ENCODE data around the gene RPL10.

The RPL10 gene

DNA sequence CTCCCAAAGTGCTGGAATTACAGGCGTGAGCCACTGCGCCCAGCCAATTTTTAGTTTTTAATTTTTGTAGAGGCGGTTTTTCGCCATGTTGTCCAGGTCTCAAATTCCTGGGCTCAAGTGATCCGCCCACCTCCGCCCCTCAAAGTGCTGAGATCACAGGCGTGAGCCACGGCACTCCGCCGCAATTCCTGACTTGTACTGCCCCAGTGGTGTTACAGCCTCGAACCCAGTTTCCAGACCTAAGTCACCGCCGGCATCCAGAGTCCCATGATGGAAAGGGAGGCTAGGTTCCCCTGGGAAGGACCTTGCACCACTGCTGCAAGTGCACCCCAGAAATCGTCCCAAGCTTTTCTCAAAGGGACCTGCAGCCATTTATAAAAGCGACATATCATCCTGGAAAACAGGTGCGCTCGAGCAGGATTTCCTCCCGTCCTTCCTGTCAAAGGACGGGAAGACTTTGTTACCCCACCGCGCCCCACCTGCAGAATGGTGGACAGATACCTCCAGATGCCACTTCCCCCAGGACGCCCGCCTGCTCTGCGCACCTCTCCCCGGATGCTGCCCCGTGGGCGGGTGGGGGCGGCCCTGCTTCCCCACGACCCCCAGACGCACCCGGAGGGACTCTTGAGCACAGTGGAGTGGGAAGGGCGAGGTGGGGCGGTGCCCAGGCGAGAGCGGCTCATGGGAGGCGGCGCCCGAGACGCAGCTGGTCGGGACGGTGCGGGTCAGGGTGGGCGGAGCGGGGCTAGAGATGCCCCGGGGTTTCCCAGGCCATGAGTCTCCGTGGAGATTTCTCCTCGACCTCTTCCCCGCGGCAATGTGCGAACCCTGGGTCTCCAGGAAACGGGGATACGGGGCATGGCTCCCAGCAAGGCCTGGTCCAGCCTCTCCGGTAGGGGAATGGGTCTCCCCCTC, 947 bp upstream of the RPL10 start:
- TF ChIP-seq Cebpa-rat (IDR thresholded peaks at IDR 0.05): no peak
- H3K4me1 ChIP-seq: peaks cover 0 to 20% (median 9%) of the 10 kb centered on the region in 10 experiments; a peak in 13 of 20 replicates
- peak overlapping the region; percentile 94 to 100 (median 96) for H3K9ac ChIP-seq
- peak overlapping the region; percentile 72 to 90 (median 83) for H3K4me2 ChIP-seq
- H3K9me3 ChIP-seq (replicated peaks in 1 of 11): peaks cover 16 to 38% (median 28%) of the 10 kb centered on the region in 11 experiments; a peak in 21 of 22 replicates
- peaks cover 22 to 26% (median 24%) of the 10 kb centered on the region in 11 experiments for H3K36me3 ChIP-seq
- H4K20me1 ChIP-seq: peaks cover 31 to 35% (median 34%) of the 10 kb centered on the region in 11 experiments; a peak in 21 of 22 replicates
- H3K27me3 ChIP-seq: peaks cover 0 to 32% (median 12%) of the 10 kb centered on the region in 11 experiments; a peak in 14 of 22 replicates
- H3K4me3 ChIP-seq: peak overlapping the region; percentile 54 to 86 (median 79)
- H3K27ac ChIP-seq: peak overlapping the region; percentile 94 to 99 (median 98)

- Histone ChIP-seq H4K20me1 (peaks cover 36 to 50% (median 45%) of the 10 kb centered on the region in 11 experiments; a peak in 21 of 22 replicates), H3K4me1 (peaks cover 0 to 20% (median 9%) of the 10 kb centered on the region in 10 experiments; a peak in 13 of 20 replicates), H3K27ac (peak overlapping the region; percentile 88 to 99 (median 98)), H3K9me3 (replicated peaks in 1 of 11) (peaks cover 16 to 39% (median 28%) of the 10 kb centered on the region in 11 experiments; a peak in 21 of 22 replicates), H3K4me2 (peak overlapping the region; percentile 74 to 92 (median 86)), H3K36me3 (peaks cover 22 to 26% (median 24%) of the 10 kb centered on the region in 11 experiments), H3K27me3 (peaks cover 0 to 39% (median 17%) of the 10 kb centered on the region in 11 experiments; a peak in 17 of 22 replicates), H3K9ac (peak overlapping the region; percentile 94 to 100 (median 96)), H3K4me3 (peak overlapping the region; percentile 54 to 86 (median 79))
- no peak for TF ChIP-seq Cebpa-rat (IDR thresholded peaks at IDR 0.05)
Measured at GRCh38 chrX:154398668-154399526, 720 bp downstream of the RPL10 start.

DNA sequence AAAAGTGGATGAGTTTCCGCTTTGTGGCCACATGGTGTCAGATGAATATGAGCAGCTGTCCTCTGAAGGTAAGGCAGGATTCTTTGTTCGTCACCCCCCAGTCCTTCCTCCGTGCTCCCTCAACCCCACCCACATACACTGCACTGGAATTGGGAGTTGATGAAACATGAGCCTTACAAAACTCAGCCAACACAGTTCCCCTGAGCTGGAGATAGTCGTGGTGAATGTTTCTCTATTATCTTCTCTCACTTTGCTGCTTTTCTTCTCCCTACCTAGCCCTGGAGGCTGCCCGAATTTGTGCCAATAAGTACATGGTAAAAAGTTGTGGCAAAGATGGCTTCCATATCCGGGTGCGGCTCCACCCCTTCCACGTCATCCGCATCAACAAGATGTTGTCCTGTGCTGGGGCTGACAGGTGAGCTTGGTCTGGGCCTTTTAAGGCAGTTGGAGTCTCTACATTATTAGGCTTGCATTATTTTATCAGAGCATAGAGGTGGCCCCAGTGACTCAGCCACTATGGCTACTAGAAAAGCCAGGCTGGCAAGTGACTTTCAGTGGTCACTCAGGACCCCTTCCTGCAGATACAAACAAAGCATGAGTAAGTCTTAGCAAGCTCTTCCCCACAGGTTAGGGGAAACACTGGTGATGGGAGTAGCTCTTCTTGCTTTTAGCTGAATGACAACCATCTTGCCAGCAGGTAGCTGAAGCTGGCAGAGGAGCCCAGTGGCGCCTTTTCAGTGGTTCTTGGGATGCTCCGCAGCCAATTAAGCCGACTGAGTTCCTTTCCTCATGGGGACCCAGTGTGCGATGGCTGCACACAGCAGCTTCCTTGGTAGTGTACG, 1.6 kb downstream of the RPL10 start:
- no peak for TF ChIP-seq Cebpa-rat (IDR thresholded peaks at IDR 0.05)
- peak overlapping the region in 10 of 11 experiments; percentile 94 to 99 (median 98); a peak in 20 of 22 replicates for H3K27ac ChIP-seq
- peaks cover 16 to 41% (median 28%) of the 10 kb centered on the region in 11 experiments; a peak in 21 of 22 replicates for H3K9me3 ChIP-seq (replicated peaks in 1 of 11)
- peaks cover 0 to 20% (median 9%) of the 10 kb centered on the region in 10 experiments; a peak in 13 of 20 replicates for H3K4me1 ChIP-seq
- peak overlapping the region; percentile 54 to 86 (median 79) for H3K4me3 ChIP-seq
- H3K27me3 ChIP-seq: peaks cover 0 to 40% (median 17%) of the 10 kb centered on the region in 11 experiments; a peak in 17 of 22 replicates
- H3K9ac ChIP-seq: peak overlapping the region; percentile 94 to 100 (median 96)
- peaks cover 36 to 57% (median 46%) of the 10 kb centered on the region in 11 experiments; a peak in 21 of 22 replicates for H4K20me1 ChIP-seq
- H3K36me3 ChIP-seq: peaks cover 22 to 27% (median 24%) of the 10 kb centered on the region in 11 experiments
- peak overlapping the region; percentile 74 to 92 (median 86) for H3K4me2 ChIP-seq

DNA sequence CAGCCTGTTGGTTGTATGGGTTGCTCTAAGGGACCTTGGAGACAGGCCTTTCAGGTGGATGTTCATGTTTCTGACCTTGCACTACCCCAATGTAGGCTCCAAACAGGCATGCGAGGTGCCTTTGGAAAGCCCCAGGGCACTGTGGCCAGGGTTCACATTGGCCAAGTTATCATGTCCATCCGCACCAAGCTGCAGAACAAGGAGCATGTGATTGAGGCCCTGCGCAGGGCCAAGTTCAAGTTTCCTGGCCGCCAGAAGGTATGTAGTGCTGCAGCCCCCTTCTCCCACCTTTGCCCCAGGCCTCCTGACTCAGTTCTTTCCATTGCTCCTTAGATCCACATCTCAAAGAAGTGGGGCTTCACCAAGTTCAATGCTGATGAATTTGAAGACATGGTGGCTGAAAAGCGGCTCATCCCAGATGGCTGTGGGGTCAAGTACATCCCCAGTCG, 2.2 kb downstream of the RPL10 start:
- H3K36me3 ChIP-seq: peaks cover 22 to 34% (median 24%) of the 10 kb centered on the region in 11 experiments

GRCh38 chrX:154401045-154401799, 3.0 kb downstream of the RPL10 start:
- H3K27me3 ChIP-seq: peaks cover 0 to 46% (median 17%) of the 10 kb centered on the region in 11 experiments; a peak in 17 of 22 replicates
- peak overlapping the region in 10 of 11 experiments; percentile 13 to 92 (median 85); a peak in 13 of 22 replicates for H3K4me2 ChIP-seq
- H3K36me3 ChIP-seq: peaks cover 22 to 34% (median 24%) of the 10 kb centered on the region in 11 experiments
- peak overlapping the region in 3 of 11 experiments; percentile 6 to 99 (median 98); a peak in 3 of 22 replicates for H3K27ac ChIP-seq
- H3K9me3 ChIP-seq (replicated peaks in 1 of 11): peaks cover 16 to 36% (median 28%) of the 10 kb centered on the region in 11 experiments; a peak in 21 of 22 replicates
- peak overlapping the region in 4 of 10 experiments; percentile 78 to 86 (median 82); a peak in 5 of 20 replicates for H3K4me3 ChIP-seq
- no peak for TF ChIP-seq Cebpa-rat (IDR thresholded peaks at IDR 0.05)
- H4K20me1 ChIP-seq: peaks cover 36 to 64% (median 46%) of the 10 kb centered on the region in 11 experiments; a peak in 21 of 22 replicates
- peaks cover 0 to 19% (median 9%) of the 10 kb centered on the region in 10 experiments; a peak in 13 of 20 replicates for H3K4me1 ChIP-seq
- peak overlapping the region in 6 of 11 experiments; percentile 95 to 100 (median 97); a peak in 10 of 22 replicates for H3K9ac ChIP-seq

More for the DNA sequence above, 2.2 kb downstream of the RPL10 start:
- Histone ChIP-seq H3K27ac (peak overlapping the region in 9 of 11 experiments; percentile 96 to 99 (median 98); a peak in 13 of 22 replicates), H4K20me1 (peaks cover 36 to 63% (median 46%) of the 10 kb centered on the region in 11 experiments; a peak in 21 of 22 replicates), H3K9ac (peak overlapping the region; percentile 94 to 100 (median 96); a peak in 21 of 22 replicates), H3K4me1 (peaks cover 0 to 20% (median 11%) of the 10 kb centered on the region in 10 experiments; a peak in 13 of 20 replicates), H3K9me3 (replicated peaks in 1 of 11) (peaks cover 16 to 41% (median 28%) of the 10 kb centered on the region in 11 experiments; a peak in 21 of 22 replicates), H3K4me2 (peak overlapping the region; percentile 74 to 92 (median 86)), H3K27me3 (peaks cover 0 to 46% (median 17%) of the 10 kb centered on the region in 11 experiments; a peak in 17 of 22 replicates), H3K4me3 (peak overlapping the region; percentile 54 to 86 (median 79); a peak in 19 of 20 replicates)

GRCh38 chrX:154401918-154402621, 3.9 kb downstream of the RPL10 start:
- H3K9ac ChIP-seq: no peak overlapping the region
- TF ChIP-seq Cebpa-rat (IDR thresholded peaks at IDR 0.05): no peak
- H3K4me1 ChIP-seq: peaks cover 0 to 14% (median 7%) of the 10 kb centered on the region in 10 experiments; a peak in 11 of 20 replicates
- no peak overlapping the region; a peak in 1 of 22 replicates for H3K27ac ChIP-seq
- H3K36me3 ChIP-seq: peaks cover 22 to 34% (median 24%) of the 10 kb centered on the region in 11 experiments
- no peak overlapping the region for H3K4me2 ChIP-seq
- peaks cover 36 to 64% (median 46%) of the 10 kb centered on the region in 11 experiments; a peak in 21 of 22 replicates for H4K20me1 ChIP-seq
- H3K27me3 ChIP-seq: peaks cover 0 to 46% (median 17%) of the 10 kb centered on the region in 11 experiments; a peak in 17 of 22 replicates
- no peak overlapping the region for H3K4me3 ChIP-seq
- peaks cover 16 to 30% (median 25%) of the 10 kb centered on the region in 11 experiments; a peak in 21 of 22 replicates for H3K9me3 ChIP-seq (replicated peaks in 1 of 11)
